Gastroesophageal sphincter (tissue), 3 donors: ENCODE results near the gene SYF2.
"Not testable (repeated sequence)": the region's sequence is repeated elsewhere in the genome, so short reads cannot be mapped to it uniquely, and the experiment has no call there.

Experiments used
- CTCF ChIP-seq, 4 experiments: fragments of 200-600 bp in 2 of 4; fragments of 450-650 bp in 2 of 4; sonication (generic) in 1 of 4; IDR thresholded peaks; one replicate each; pipeline ENCODE4 v1.5.1; 2017 to 2019; ENCODE audit warnings: antibody characterized with exemption in 4 of 4, mild to moderate bottlenecking in 2 of 4, moderate library complexity in 2 of 4
- POLR2AphosphoS5 ChIP-seq: sonication (generic); formaldehyde crosslinking; IDR thresholded peaks from one replicate; pipeline ENCODE4 v1.6.1; 2017; ENCODE audit warnings: antibody characterized with exemption

DNA sequence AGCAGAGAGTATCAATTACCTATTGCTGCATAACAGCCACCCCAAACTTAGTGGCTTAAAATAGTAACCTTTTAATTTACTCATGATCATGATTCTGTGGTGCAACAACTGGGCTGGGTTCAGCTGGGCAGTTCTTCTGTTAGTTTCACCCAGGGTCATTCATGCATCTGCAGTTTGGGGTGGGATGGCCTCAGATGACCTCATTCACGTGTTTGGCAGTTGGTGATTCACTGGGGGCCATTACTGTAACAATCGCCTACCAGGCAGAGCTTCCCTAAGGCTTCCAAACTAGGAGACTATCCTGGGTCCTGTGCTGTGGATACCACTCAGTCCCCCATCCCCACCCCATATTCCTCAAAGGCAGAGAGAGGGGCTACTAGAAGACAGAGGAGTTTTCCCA lies 46.1 kb upstream of the SYF2 start:
- TF ChIP-seq CTCF (IDR thresholded peaks at IDR 0.05); POLR2AphosphoS5: not testable (repeated sequence)
